Measurements from ENCODE around the gene CIAO3. TPM values are rescaled to one million over a fixed set of nuclear protein-coding genes. Genes with fewer than 3 reads are reported as not detected.

The CIAO3 gene
- total RNA-seq, 2 experiments from 2014 or later: 33.3 to 38.2 TPM

GRCh38 chr16:768428-768827, 27.6 kb upstream of the CIAO3 start:
- H3K27me3 ChIP-seq (ENCODE audit: control insufficient read depth in 1 of 2, insufficient read depth in 2 of 2, low read length in 2 of 2): peaks cover 0 to 2% of the 10 kb centered on the region in 2 experiments
- no peaks in the 10 kb centered on the region for H3K36me3 Mint-ChIP-seq (ENCODE audit: low read depth)
- ATAC-seq (ENCODE audit: poor library complexity): no peak
- ChIA-PET POLR2A (no interaction called here), CTCF (no interaction called here)
- intact Hi-C loops (cut with DNase I, micrococcal nuclease): no loop called here
- no peaks in the 10 kb centered on the region for H3K27me3 Mint-ChIP-seq
- H3K27ac ChIP-seq (ENCODE audit: low read depth in 1 of 2, low read length in 2 of 2): no peak overlapping the region
- peak in 1 of 14 experiments; percentile 19 for DNase-seq
- no peaks in the 10 kb centered on the region for H3K9me3 Mint-ChIP-seq
- no peaks in the 10 kb centered on the region for H3K4me1 ChIP-seq (ENCODE audit: insufficient read depth, low read length)
- no peak overlapping the region for H3K4me3 Mint-ChIP-seq
- TF ChIP-seq, protein P1, sequence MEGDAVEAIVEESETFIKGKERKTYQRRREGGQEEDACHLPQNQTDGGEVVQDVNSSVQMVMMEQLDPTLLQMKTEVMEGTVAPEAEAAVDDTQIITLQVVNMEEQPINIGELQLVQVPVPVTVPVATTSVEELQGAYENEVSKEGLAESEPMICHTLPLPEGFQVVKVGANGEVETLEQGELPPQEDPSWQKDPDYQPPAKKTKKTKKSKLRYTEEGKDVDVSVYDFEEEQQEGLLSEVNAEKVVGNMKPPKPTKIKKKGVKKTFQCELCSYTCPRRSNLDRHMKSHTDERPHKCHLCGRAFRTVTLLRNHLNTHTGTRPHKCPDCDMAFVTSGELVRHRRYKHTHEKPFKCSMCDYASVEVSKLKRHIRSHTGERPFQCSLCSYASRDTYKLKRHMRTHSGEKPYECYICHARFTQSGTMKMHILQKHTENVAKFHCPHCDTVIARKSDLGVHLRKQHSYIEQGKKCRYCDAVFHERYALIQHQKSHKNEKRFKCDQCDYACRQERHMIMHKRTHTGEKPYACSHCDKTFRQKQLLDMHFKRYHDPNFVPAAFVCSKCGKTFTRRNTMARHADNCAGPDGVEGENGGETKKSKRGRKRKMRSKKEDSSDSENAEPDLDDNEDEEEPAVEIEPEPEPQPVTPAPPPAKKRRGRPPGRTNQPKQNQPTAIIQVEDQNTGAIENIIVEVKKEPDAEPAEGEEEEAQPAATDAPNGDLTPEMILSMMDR (IDR thresholded peaks at IDR 0.05): no peak
- H3K4me1 Mint-ChIP-seq (ENCODE audit: low read depth): no peaks in the 10 kb centered on the region
- H3K9me3 ChIP-seq (ENCODE audit: control insufficient read depth in 1 of 2, insufficient read depth in 1 of 2, low read length in 2 of 2): no peaks in the 10 kb centered on the region
- no peak overlapping the region for H3K4me3 ChIP-seq (ENCODE audit: low read length)
- no peak overlapping the region for H3K27ac Mint-ChIP-seq
- no peaks in the 10 kb centered on the region for H3K36me3 ChIP-seq (ENCODE audit: insufficient read depth, low read length)

GRCh38 chr16:767743-768235, 27.0 kb upstream of the CIAO3 start:
- peaks cover 0 to 2% of the 10 kb centered on the region in 2 experiments for H3K27me3 ChIP-seq (ENCODE audit: control insufficient read depth in 1 of 2, insufficient read depth in 2 of 2, low read length in 2 of 2)
- H3K9me3 ChIP-seq (ENCODE audit: control insufficient read depth in 1 of 2, insufficient read depth in 1 of 2, low read length in 2 of 2): no peaks in the 10 kb centered on the region
- TF ChIP-seq, protein P1 (IDR thresholded peaks at IDR 0.05): no peak
- DNase-seq: peak in 1 of 14 experiments; percentile 16
- no peaks in the 10 kb centered on the region for H3K4me1 ChIP-seq (ENCODE audit: insufficient read depth, low read length)
- intact Hi-C loops (cut with DNase I, micrococcal nuclease): no loop called here
- H3K4me3 Mint-ChIP-seq: no peak overlapping the region
- no peaks in the 10 kb centered on the region for H3K36me3 ChIP-seq (ENCODE audit: insufficient read depth, low read length)
- ChIA-PET CTCF (no interaction called here), POLR2A (no interaction called here)
- H3K4me3 ChIP-seq (ENCODE audit: low read length): no peak overlapping the region
- no peaks in the 10 kb centered on the region for H3K9me3 Mint-ChIP-seq
- no peak overlapping the region for H3K27ac Mint-ChIP-seq
- H3K27ac ChIP-seq (ENCODE audit: low read depth in 1 of 2, low read length in 2 of 2): no peak overlapping the region
- ATAC-seq (ENCODE audit: poor library complexity): no peak
- no peaks in the 10 kb centered on the region for H3K36me3 Mint-ChIP-seq (ENCODE audit: low read depth)
- H3K27me3 Mint-ChIP-seq: no peaks in the 10 kb centered on the region
- H3K4me1 Mint-ChIP-seq (ENCODE audit: low read depth): no peaks in the 10 kb centered on the region

- POLR2A ChIA-PET: no interaction called here
These were observed 26.2 kb upstream of the CIAO3 start for GRCh38 chr16:766820-767640.

More at GRCh38 chr16:766820-767640, 26.2 kb upstream of the CIAO3 start:
- no peaks in the 10 kb centered on the region for H3K9me3 ChIP-seq (ENCODE audit: control insufficient read depth in 1 of 2, insufficient read depth in 1 of 2, low read length in 2 of 2)
- peaks cover 0 to 2% of the 10 kb centered on the region in 2 experiments for H3K27me3 ChIP-seq (ENCODE audit: control insufficient read depth in 1 of 2, insufficient read depth in 2 of 2, low read length in 2 of 2)
- Mint-ChIP-seq H3K4me1 (ENCODE audit: low read depth) (no peaks in the 10 kb centered on the region), H3K36me3 (ENCODE audit: low read depth) (no peaks in the 10 kb centered on the region), H3K4me3 (no peak overlapping the region), H3K9me3 (no peaks in the 10 kb centered on the region), H3K27me3 (no peaks in the 10 kb centered on the region), H3K27ac (no peak overlapping the region)
- TF ChIP-seq, protein P1 (IDR thresholded peaks at IDR 0.05): no peak
- ATAC-seq (ENCODE audit: poor library complexity) (no peak), DNase-seq (peak in 2 of 14 experiments; percentile 4 to 19)
- CTCF ChIA-PET: no interaction called here
- no peaks in the 10 kb centered on the region for H3K4me1 ChIP-seq (ENCODE audit: insufficient read depth, low read length)
- intact Hi-C loops (cut with DNase I, micrococcal nuclease): no loop called here
- no peaks in the 10 kb centered on the region for H3K36me3 ChIP-seq (ENCODE audit: insufficient read depth, low read length)
- no peak overlapping the region for H3K27ac ChIP-seq (ENCODE audit: low read depth in 1 of 2, low read length in 2 of 2)
- no peak overlapping the region for H3K4me3 ChIP-seq (ENCODE audit: low read length)
